Lung (tissue), 12 donors: ENCODE results near the gene FLT1. TPM values are rescaled to one million over a fixed set of nuclear protein-coding genes. Genes with fewer than 3 reads are reported as not detected.

Experiments used
- ATAC-seq: fragments of 200-7000 bp; cut with Tn5 transposase; one replicate; pipeline ENCODE4 v1.9.1; 2020; ENCODE audit warnings: moderate number of reproducible peaks; ENCODE audit not compliant: insufficient read depth, low FRiP score
- DNase-seq, 3 donors: peaks; one replicate each; pipeline ENCODE4 v3.0.0-alpha.2; 2013 to 2017
- H3K27ac ChIP-seq, 2 donors: one replicate each; pipeline ENCODE4 v1.5.1; 2013; ENCODE audit warnings: mild to moderate bottlenecking in 2 of 2, moderate library complexity in 2 of 2, control low read depth in 1 of 2, inconsistent platforms in 1 of 2, low read depth in 1 of 2, low read length in 1 of 2
- H3K27me3 ChIP-seq, 3 donors: one replicate each; pipeline ENCODE4 v1.5.1; 2013; ENCODE audit warnings: low read length in 2 of 3; ENCODE audit not compliant: control insufficient read depth in 3 of 3, insufficient read depth in 3 of 3
- H3K36me3 ChIP-seq, 4 donors: one replicate each; pipeline ENCODE4 v1.5.1; 2013; ENCODE audit warnings: low read length in 4 of 4, mild to moderate bottlenecking in 1 of 4, moderate library complexity in 1 of 4; ENCODE audit not compliant: control insufficient read depth in 4 of 4, insufficient read depth in 4 of 4
- H3K4me1 ChIP-seq, 5 donors: one replicate each; pipeline ENCODE4 v1.5.1; 2013; ENCODE audit warnings: low read length in 5 of 5, mild to moderate bottlenecking in 2 of 5, moderate library complexity in 1 of 5; ENCODE audit not compliant: control insufficient read depth in 5 of 5, insufficient read depth in 5 of 5
- H3K4me3 ChIP-seq: one replicate; pipeline ENCODE4 v1.5.1; 2013; ENCODE audit warnings: mild to moderate bottlenecking, control low read depth, moderate library complexity
- H3K9ac ChIP-seq, 2 donors: one replicate each; pipeline ENCODE4 v1.5.1; 2013; ENCODE audit warnings: low read length in 2 of 2, control low read depth in 1 of 2; ENCODE audit not compliant: insufficient read depth in 1 of 2
- H3K9me3 ChIP-seq, 4 donors: one replicate each; pipeline ENCODE4 v1.5.1; 2013; ENCODE audit warnings: low read length in 3 of 4, mild to moderate bottlenecking in 1 of 4, moderate library complexity in 1 of 4; ENCODE audit not compliant: control insufficient read depth in 4 of 4, insufficient read depth in 3 of 4
- CTCF ChIP-seq: IDR thresholded peaks from 2 replicates; pipeline ENCODE4 v1.5.1; 2012; ENCODE audit warnings: mild to moderate bottlenecking; ENCODE audit errors: control extremely low read depth, extremely low read depth
- WGBS, 2 donors: extraction: QIAGEN DNeasy Blood & Tissue Kit; methylation state at CpG; one replicate each; pipeline ENCODE4 v1.1.7; 2013; 5-methylcytosine and 5-hydroxymethylcytosine counted together
- polyA plus RNA-seq, 2 donors: library from polyadenylated mRNA; stranded (reverse); fragments of 200-250 nt; gene quantifications; one replicate each; pipeline ENCODE4 v1.2.1, GENCODE V29; 2013
- total RNA-seq, 2 donors: library from RNA; depleted of rRNA in 1 of 2; stranded (reverse); fragments of >200 nt in 1 of 2; gene quantifications; one replicate each; pipeline ENCODE4 v1.2.1, GENCODE V29; 2014 to 2021
- donor health status: control.
- donor health status: control.
- donor health status: Bipolar disorder and iron deficiency.
- donor health status: healthy.
- donor health status: DM: yes; HTN: yes; CAD: no.

The FLT1 gene
- total and polyA plus RNA-seq, 4 donors: 4.7 to 71.3 (median 42.2) TPM

GRCh38 chr13:28527629-28528028 is 32.7 kb upstream of the FLT1 start:
- no peak for TF ChIP-seq CTCF
- Histone ChIP-seq H3K27ac (no peak overlapping the region), H3K27me3 (peaks cover 0 to 30% (median 29%) of the 10 kb centered on the region in 3 donors), H3K9me3 (peaks cover 0 to 3% (median 0%) of the 10 kb centered on the region in 4 donors), H3K9ac (no peak overlapping the region), H3K4me3 (no peak overlapping the region), H3K4me1 (peaks cover 0 to 13% (median 8%) of the 10 kb centered on the region in 5 donors), H3K36me3 (no peaks in the 10 kb centered on the region)
- WGBS, 2 donors: 29 to 60% methylated on average over 13 of the region's 13 CpGs
- DNase-seq: no peak
- ATAC-seq: no peak

- no peak for DNase-seq
- Histone ChIP-seq H3K27me3 (peaks cover 0 to 29% (median 27%) of the 10 kb centered on the region in 3 donors), H3K9ac (no peak overlapping the region), H3K36me3 (no peaks in the 10 kb centered on the region), H3K4me1 (peaks cover 0 to 10% (median 8%) of the 10 kb centered on the region in 5 donors), H3K9me3 (peaks cover 0 to 3% (median 0%) of the 10 kb centered on the region in 4 donors), H3K27ac (no peak overlapping the region), H3K4me3 (no peak overlapping the region)
- WGBS, 2 donors: 69 to 70% methylated on average over 10 of the region's 10 CpGs
- no peak for ATAC-seq
- no peak for TF ChIP-seq CTCF
Measured at GRCh38 chr13:28526876-28527275, 31.9 kb upstream of the FLT1 start.

- Histone ChIP-seq H3K9me3 (no peaks in the 10 kb centered on the region), H3K4me3 (no peak overlapping the region), H3K27me3 (no peaks in the 10 kb centered on the region), H3K4me1 (no peaks in the 10 kb centered on the region), H3K9ac (no peak overlapping the region), H3K36me3 (no peaks in the 10 kb centered on the region), H3K27ac (no peak overlapping the region)
- ATAC-seq (no peak), DNase-seq (no peak)
- WGBS, 2 donors: 90 to 93% methylated on average over 8 of the region's 8 CpGs
- TF ChIP-seq CTCF: no peak
Measured at GRCh38 chr13:28522871-28523270, 27.9 kb upstream of the FLT1 start.

GRCh38 chr13:28513745-28514144 is 18.8 kb upstream of the FLT1 start:
- Histone ChIP-seq H3K27ac (no peak overlapping the region), H3K27me3 (no peaks in the 10 kb centered on the region), H3K9me3 (no peaks in the 10 kb centered on the region), H3K4me1 (no peaks in the 10 kb centered on the region), H3K4me3 (no peak overlapping the region), H3K9ac (no peak overlapping the region), H3K36me3 (no peaks in the 10 kb centered on the region)
- 95 to 96% methylated on average over 4 of the region's 4 CpGs for WGBS, 2 donors
- ATAC-seq (no peak), DNase-seq (no peak)
- TF ChIP-seq CTCF: no peak
